HCT116 (cell line): Measurements from ENCODE around the gene GABRB3.

Source experiments
- CEBPB ChIP-seq: IDR thresholded peaks from 2 replicates; pipeline ENCODE4 v1.6.1; 2012; ENCODE audit warnings: low read depth
- EGR1 ChIP-seq: IDR thresholded peaks from 2 replicates; pipeline ENCODE4 v1.6.1; 2012; ENCODE audit warnings: low read depth
- POLR2AphosphoS5 ChIP-seq: IDR thresholded peaks from 2 replicates; pipeline ENCODE4 v1.6.1; 2011; ENCODE audit warnings: mild to moderate bottlenecking, low read depth, low read length, moderate library complexity
- REST ChIP-seq: IDR thresholded peaks from 2 replicates; pipeline ENCODE4 v1.6.1; 2012; ENCODE audit warnings: low read depth
- ZFX ChIP-seq: fragments of 450-650 bp; IDR thresholded peaks from 2 replicates; pipeline ENCODE4 v1.6.1; 2017
- TF ChIP-seq, protein P1 (sequence below), 3 experiments: fragments of 200-600 bp in 1 of 3; sonication (generic) in 1 of 3; IDR thresholded peaks in 2 of 3; conservative IDR thresholded peaks in 1 of 3; 2 replicates each; pipeline ENCODE4 v1.5.1; 2012 to 2017; ENCODE audit warnings: low read depth in 2 of 3, low read length in 2 of 3, antibody characterized with exemption in 1 of 3, borderline replicate concordance in 1 of 3, control low read depth in 1 of 3, mild to moderate bottlenecking in 1 of 3, mixed read lengths in 1 of 3, mixed run types in 1 of 3, moderate library complexity in 1 of 3; ENCODE audit not compliant: insufficient read depth in 1 of 3
- TF ChIP-seq, protein P2 (sequence below): IDR thresholded peaks from 2 replicates; pipeline ENCODE4 v1.6.1; 2011; ENCODE audit warnings: mild to moderate bottlenecking, low read length, moderate library complexity; ENCODE audit not compliant: insufficient replicate concordance; ENCODE audit errors: extremely low read depth
- TF ChIP-seq, protein P3 (sequence below): IDR thresholded peaks from 2 replicates; pipeline ENCODE4 v1.6.1; 2012

DNA sequence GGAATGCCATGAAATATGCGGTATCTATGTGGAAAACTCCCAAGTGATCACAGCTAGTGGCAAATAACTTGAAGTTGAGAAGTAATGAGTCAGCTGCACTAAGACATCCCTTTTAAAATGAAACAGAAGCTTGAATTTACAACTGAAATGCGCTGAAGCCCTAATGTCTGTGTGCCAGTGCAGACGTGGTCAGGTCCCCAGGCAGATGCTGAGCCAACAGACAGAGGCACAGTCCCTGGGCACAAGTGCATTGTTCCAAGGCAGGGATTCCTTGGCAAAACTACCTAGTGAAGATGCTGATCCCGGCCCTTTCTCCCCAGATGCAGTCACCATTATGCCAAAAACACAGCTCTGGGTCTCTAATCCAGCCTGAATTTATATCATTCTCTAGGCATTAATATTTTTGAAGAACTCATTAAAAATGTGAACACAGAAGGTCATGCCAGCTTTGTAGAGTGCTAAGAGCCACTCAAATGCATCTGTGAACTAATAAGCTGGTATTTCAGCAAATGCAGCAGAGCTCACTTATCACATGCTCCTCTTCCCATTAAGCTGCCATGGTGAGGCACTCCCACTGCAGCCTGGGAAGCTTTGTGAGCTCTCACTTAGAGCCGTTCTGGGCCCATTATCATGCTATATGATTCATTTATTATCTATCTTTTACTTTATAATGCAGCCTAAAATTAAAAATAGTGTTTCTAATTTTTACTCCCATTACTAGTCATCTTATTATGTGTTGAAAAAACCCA, 200.1 kb downstream of the GABRB3 start:
- TF ChIP-seq, protein P1, sequence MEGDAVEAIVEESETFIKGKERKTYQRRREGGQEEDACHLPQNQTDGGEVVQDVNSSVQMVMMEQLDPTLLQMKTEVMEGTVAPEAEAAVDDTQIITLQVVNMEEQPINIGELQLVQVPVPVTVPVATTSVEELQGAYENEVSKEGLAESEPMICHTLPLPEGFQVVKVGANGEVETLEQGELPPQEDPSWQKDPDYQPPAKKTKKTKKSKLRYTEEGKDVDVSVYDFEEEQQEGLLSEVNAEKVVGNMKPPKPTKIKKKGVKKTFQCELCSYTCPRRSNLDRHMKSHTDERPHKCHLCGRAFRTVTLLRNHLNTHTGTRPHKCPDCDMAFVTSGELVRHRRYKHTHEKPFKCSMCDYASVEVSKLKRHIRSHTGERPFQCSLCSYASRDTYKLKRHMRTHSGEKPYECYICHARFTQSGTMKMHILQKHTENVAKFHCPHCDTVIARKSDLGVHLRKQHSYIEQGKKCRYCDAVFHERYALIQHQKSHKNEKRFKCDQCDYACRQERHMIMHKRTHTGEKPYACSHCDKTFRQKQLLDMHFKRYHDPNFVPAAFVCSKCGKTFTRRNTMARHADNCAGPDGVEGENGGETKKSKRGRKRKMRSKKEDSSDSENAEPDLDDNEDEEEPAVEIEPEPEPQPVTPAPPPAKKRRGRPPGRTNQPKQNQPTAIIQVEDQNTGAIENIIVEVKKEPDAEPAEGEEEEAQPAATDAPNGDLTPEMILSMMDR (IDR thresholded peaks at IDR 0.05 in 2 of 3, conservative IDR thresholded peaks at IDR 0.05 in 1 of 3; ENCODE audit: borderline replicate concordance in 1 of 3, insufficient read depth in 1 of 3, low read depth in 2 of 3, low read length in 2 of 3): no peak
- TF ChIP-seq, protein P2, sequence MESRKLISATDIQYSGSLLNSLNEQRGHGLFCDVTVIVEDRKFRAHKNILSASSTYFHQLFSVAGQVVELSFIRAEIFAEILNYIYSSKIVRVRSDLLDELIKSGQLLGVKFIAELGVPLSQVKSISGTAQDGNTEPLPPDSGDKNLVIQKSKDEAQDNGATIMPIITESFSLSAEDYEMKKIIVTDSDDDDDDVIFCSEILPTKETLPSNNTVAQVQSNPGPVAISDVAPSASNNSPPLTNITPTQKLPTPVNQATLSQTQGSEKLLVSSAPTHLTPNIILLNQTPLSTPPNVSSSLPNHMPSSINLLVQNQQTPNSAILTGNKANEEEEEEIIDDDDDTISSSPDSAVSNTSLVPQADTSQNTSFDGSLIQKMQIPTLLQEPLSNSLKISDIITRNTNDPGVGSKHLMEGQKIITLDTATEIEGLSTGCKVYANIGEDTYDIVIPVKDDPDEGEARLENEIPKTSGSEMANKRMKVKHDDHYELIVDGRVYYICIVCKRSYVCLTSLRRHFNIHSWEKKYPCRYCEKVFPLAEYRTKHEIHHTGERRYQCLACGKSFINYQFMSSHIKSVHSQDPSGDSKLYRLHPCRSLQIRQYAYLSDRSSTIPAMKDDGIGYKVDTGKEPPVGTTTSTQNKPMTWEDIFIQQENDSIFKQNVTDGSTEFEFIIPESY: no peak
- TF ChIP-seq POLR2AphosphoS5 (no peak), EGR1 (no peak), ZFX (no peak), CEBPB (no peak), REST (no peak)
- TF ChIP-seq, protein P3, sequence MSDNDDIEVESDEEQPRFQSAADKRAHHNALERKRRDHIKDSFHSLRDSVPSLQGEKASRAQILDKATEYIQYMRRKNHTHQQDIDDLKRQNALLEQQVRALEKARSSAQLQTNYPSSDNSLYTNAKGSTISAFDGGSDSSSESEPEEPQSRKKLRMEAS: no peak
